GM23338 (cell line): Measurements from ENCODE around the gene GRM4.

ENCODE experiments used
- CREB1 ChIP-seq: fragments of 250-450 bp; sonication (Bioruptor Pico); IDR thresholded peaks from 2 replicates; pipeline ENCODE4 v1.5.0; 2020; ENCODE audit warnings: low read depth, mild to moderate bottlenecking, moderate library complexity
- EZH2 ChIP-seq: fragments of 200-600 bp; sonication (generic); IDR thresholded peaks from one replicate; pipeline ENCODE4 v1.8.0; 2017; ENCODE audit warnings: antibody characterized with exemption, mild to moderate bottlenecking, low read depth; ENCODE audit not compliant: unreplicated experiment
- EZH2phosphoT487 ChIP-seq: fragments of 200-600 bp; sonication (generic); IDR thresholded peaks from one replicate; pipeline ENCODE4 v1.8.1; 2018; ENCODE audit warnings: antibody characterized with exemption; ENCODE audit not compliant: unreplicated experiment
- JUNB ChIP-seq: IDR thresholded peaks from one replicate; pipeline ENCODE4 v1.6.1; 2016; ENCODE audit warnings: antibody characterized with exemption; ENCODE audit not compliant: unreplicated experiment
- NANOG ChIP-seq: IDR thresholded peaks from 2 replicates; pipeline ENCODE4 v1.6.1; 2016; ENCODE audit warnings: antibody characterized with exemption, borderline replicate concordance
- POLR2AphosphoS5 ChIP-seq: IDR thresholded peaks from 2 replicates; pipeline ENCODE4 v1.6.1; 2016; ENCODE audit warnings: antibody characterized with exemption, low read depth
- STAT1 ChIP-seq: IDR thresholded peaks from one replicate; pipeline ENCODE4 v1.6.1; 2016; ENCODE audit warnings: antibody characterized with exemption; ENCODE audit not compliant: unreplicated experiment
- ZNF114 ChIP-seq: fragments of 250-450 bp; sonication (Bioruptor Pico); IDR thresholded peaks from 2 replicates; pipeline ENCODE4 v1.5.0; 2020; ENCODE audit warnings: mild to moderate bottlenecking, moderate library complexity
- TF ChIP-seq, protein P1 (sequence below), 2 experiments: fragments of 200-600 bp in 1 of 2; sonication (generic) in 1 of 2; conservative IDR thresholded peaks; 2 replicates each; pipeline versions ENCODE4 v1.5.1 to v1.6.1; 2016 to 2017; ENCODE audit warnings: antibody characterized with exemption in 2 of 2, low read depth in 2 of 2, mild to moderate bottlenecking in 2 of 2, moderate library complexity in 1 of 2
- TF ChIP-seq, protein P2 (sequence below): IDR thresholded peaks from one replicate; pipeline ENCODE4 v1.6.1; 2018; ENCODE audit warnings: antibody characterized with exemption; ENCODE audit not compliant: unreplicated experiment
- TF ChIP-seq, protein P3 (sequence below): IDR thresholded peaks from 2 replicates; pipeline ENCODE4 v1.6.1; 2016; ENCODE audit warnings: antibody characterized with exemption

DNA sequence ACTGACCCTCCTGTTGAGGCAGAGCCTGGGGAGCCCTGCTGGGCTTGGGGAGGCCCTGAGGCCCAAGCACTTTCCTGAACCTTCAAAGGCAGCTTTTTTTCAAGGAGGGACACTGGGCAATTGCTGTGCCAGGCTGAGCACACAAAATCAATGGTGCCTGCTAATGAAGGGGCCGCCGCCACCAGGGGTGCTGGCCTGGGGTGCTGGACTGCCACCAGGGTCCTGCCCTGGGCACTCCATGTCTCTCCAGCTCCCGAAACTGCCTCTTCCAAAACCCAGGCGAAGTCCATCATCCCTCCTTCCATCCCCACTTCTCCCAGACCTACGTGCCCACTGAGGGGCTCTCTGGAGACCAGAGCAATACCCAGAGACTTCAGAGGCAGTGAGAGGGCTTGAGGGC, 145.6 kb downstream of the GRM4 start:
- TF ChIP-seq, protein P1, sequence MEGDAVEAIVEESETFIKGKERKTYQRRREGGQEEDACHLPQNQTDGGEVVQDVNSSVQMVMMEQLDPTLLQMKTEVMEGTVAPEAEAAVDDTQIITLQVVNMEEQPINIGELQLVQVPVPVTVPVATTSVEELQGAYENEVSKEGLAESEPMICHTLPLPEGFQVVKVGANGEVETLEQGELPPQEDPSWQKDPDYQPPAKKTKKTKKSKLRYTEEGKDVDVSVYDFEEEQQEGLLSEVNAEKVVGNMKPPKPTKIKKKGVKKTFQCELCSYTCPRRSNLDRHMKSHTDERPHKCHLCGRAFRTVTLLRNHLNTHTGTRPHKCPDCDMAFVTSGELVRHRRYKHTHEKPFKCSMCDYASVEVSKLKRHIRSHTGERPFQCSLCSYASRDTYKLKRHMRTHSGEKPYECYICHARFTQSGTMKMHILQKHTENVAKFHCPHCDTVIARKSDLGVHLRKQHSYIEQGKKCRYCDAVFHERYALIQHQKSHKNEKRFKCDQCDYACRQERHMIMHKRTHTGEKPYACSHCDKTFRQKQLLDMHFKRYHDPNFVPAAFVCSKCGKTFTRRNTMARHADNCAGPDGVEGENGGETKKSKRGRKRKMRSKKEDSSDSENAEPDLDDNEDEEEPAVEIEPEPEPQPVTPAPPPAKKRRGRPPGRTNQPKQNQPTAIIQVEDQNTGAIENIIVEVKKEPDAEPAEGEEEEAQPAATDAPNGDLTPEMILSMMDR (conservative IDR thresholded peaks at IDR 0.05; ENCODE audit: low read depth in 2 of 2) = no peak
- TF ChIP-seq JUNB = no peak
- TF ChIP-seq POLR2AphosphoS5 = no peak
- TF ChIP-seq, protein P2, sequence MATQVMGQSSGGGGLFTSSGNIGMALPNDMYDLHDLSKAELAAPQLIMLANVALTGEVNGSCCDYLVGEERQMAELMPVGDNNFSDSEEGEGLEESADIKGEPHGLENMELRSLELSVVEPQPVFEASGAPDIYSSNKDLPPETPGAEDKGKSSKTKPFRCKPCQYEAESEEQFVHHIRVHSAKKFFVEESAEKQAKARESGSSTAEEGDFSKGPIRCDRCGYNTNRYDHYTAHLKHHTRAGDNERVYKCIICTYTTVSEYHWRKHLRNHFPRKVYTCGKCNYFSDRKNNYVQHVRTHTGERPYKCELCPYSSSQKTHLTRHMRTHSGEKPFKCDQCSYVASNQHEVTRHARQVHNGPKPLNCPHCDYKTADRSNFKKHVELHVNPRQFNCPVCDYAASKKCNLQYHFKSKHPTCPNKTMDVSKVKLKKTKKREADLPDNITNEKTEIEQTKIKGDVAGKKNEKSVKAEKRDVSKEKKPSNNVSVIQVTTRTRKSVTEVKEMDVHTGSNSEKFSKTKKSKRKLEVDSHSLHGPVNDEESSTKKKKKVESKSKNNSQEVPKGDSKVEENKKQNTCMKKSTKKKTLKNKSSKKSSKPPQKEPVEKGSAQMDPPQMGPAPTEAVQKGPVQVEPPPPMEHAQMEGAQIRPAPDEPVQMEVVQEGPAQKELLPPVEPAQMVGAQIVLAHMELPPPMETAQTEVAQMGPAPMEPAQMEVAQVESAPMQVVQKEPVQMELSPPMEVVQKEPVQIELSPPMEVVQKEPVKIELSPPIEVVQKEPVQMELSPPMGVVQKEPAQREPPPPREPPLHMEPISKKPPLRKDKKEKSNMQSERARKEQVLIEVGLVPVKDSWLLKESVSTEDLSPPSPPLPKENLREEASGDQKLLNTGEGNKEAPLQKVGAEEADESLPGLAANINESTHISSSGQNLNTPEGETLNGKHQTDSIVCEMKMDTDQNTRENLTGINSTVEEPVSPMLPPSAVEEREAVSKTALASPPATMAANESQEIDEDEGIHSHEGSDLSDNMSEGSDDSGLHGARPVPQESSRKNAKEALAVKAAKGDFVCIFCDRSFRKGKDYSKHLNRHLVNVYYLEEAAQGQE = no peak
- no peak for TF ChIP-seq EZH2phosphoT487
- TF ChIP-seq EZH2 = no peak
- TF ChIP-seq, protein P3, sequence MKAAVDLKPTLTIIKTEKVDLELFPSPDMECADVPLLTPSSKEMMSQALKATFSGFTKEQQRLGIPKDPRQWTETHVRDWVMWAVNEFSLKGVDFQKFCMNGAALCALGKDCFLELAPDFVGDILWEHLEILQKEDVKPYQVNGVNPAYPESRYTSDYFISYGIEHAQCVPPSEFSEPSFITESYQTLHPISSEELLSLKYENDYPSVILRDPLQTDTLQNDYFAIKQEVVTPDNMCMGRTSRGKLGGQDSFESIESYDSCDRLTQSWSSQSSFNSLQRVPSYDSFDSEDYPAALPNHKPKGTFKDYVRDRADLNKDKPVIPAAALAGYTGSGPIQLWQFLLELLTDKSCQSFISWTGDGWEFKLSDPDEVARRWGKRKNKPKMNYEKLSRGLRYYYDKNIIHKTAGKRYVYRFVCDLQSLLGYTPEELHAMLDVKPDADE = no peak
- TF ChIP-seq CREB1 (CRISPR knock-in tag) = no peak
- no peak for TF ChIP-seq STAT1
- TF ChIP-seq ZNF114 (CRISPR knock-in tag) = no peak
- TF ChIP-seq NANOG = no peak
